Gastrocnemius medialis (tissue), 4 donors: Measurements from ENCODE around the gene SERINC2. TPM values are rescaled to one million over a fixed set of nuclear protein-coding genes. Genes with fewer than 3 reads are reported as not detected.
"Not testable (repeated sequence)": the region's sequence is repeated elsewhere in the genome, so short reads cannot be mapped to it uniquely, and the experiment has no call there.

Experiments
- ATAC-seq, 2 donors: fragments of 150-250 bp; one replicate each; pipeline ENCODE4 v1.9.1; 2016
- DNase-seq, 2 donors: peaks; one replicate each; pipeline ENCODE4 v3.0.0-alpha.2; 2019
- H3K27ac ChIP-seq, 4 donors: fragments of 200-600 bp; sonication (generic); 1 replicate in 1 of 4; 2 replicates in 3 of 4; pipeline ENCODE4 v1.5.1; 2016 to 2018; ENCODE audit warnings: mild to moderate bottlenecking in 2 of 4, moderate library complexity in 1 of 4
- H3K27me3 ChIP-seq, 3 donors: fragments of 200-600 bp; sonication (generic) in 2 of 3; 1 replicate in 1 of 3; 2 replicates in 2 of 3; pipeline versions ENCODE4 v1.5.1 to v1.6.0; 2016 to 2019; ENCODE audit warnings: mild to moderate bottlenecking in 1 of 3, moderate library complexity in 1 of 3
- H3K36me3 ChIP-seq, 2 donors: fragments of 200-600 bp; sonication (generic) in 1 of 2; one replicate each; pipeline ENCODE4 v1.5.1; 2017 to 2018
- H3K4me1 ChIP-seq, 2 donors: fragments of 200-600 bp; sonication (generic) in 1 of 2; one replicate each; pipeline ENCODE4 v1.5.1; 2016 to 2017; ENCODE audit warnings: mild to moderate bottlenecking in 2 of 2
- H3K4me3 ChIP-seq, 4 donors: fragments of 200-600 bp; sonication (generic) in 3 of 4; 1 replicate in 1 of 4; 2 replicates in 3 of 4; pipeline ENCODE4 v1.5.1; 2016 to 2019; ENCODE audit warnings: mild to moderate bottlenecking in 2 of 4
- H3K9me3 ChIP-seq, 3 donors: fragments of 200-600 bp; sonication (generic) in 2 of 3; 1 replicate in 1 of 3; 2 replicates in 2 of 3; pipeline ENCODE4 v1.5.1; 2016 to 2019
- POLR2A ChIP-seq, 2 donors: fragments of 450-650 bp; IDR thresholded peaks; one replicate each; pipeline ENCODE4 v1.6.1; 2017; ENCODE audit warnings: antibody characterized with exemption in 2 of 2, mild to moderate bottlenecking in 2 of 2, moderate library complexity in 2 of 2
- in situ Hi-C, 4 donors: fragments of 200-750 bp; cut with MboI; loops; one replicate each; pipeline versions ENCODE4 v1.15.0 to v1.8.0; 2017; ENCODE audit warnings: low sequenced_read_pairs in 4 of 4
- intact Hi-C: fragments of 100-400 bp; cut with DNase I; formaldehyde crosslinking; loops from one replicate; pipeline ENCODE4 v1.15.1; 2023; ENCODE audit warnings: low total_unique reads
- total RNA-seq, 4 donors: library from RNA; depleted of rRNA; stranded (reverse); fragments of >200 nt; gene quantifications; one replicate each; pipeline versions ENCODE4 v1.1.0 to v1.2.3, GENCODE V29; 2016
- TF ChIP-seq, protein P1 (sequence below), 5 experiments: fragments of 450-650 bp in 3 of 5; fragments of 200-600 bp in 2 of 5; sonication (generic) in 2 of 5; IDR thresholded peaks in 4 of 5; conservative IDR thresholded peaks in 1 of 5; 1 replicate in 4 of 5; 2 replicates in 1 of 5; pipeline ENCODE4 v1.5.1; 2016 to 2019; ENCODE audit warnings: antibody characterized with exemption in 5 of 5, mild to moderate bottlenecking in 3 of 5, moderate library complexity in 3 of 5

The SERINC2 gene
- total RNA-seq, 4 donors from 2014 or later = 21.2 to 53.4 (median 35.9) TPM

DNA sequence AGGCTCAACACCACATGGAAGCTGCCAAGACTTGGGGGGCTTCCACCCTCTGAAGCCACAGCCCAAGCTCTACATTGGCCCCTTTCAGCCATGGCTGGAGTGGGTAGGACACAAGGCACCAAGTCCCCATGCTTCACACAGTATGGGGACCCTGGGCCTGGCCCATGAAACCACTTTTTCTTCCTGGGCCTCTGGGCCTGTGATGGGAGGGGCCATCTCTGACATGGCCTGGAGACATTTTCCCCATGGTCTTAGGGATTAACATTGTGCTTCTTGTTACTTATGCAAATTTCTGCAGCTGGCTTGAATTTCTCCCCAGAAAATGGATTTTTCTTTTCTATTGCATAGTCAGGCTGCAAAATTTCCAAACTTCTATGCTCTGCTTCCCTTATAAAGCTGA, 60.5 kb downstream of the SERINC2 start:
- H3K4me3 ChIP-seq, in situ Hi-C loops, H3K36me3 ChIP-seq, intact Hi-C loops, ATAC-seq, DNase-seq, H3K27ac ChIP-seq, H3K9me3 ChIP-seq, H3K4me1 ChIP-seq, H3K27me3 ChIP-seq: not testable (repeated sequence)

DNA sequence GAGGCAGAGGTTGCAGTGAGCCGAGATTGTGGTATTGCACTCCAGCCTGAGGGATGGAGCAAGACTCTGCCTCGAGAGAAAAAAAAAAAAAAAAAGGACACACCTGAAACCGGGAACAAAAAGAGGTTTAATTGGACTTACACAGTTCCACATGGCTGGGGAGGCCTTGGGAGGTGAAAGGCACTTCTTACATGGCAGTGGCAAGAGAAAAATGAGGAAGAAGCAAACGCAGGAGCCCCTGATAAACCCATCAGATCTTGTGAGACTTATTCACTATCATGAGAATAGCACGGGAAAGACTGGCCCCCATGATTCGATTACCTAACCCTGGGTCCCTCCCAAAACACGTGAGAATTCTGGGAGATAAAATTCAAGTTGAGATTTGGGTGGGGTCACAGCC, 61.6 kb downstream of the SERINC2 start:
- H3K4me3 ChIP-seq, H3K9me3 ChIP-seq, DNase-seq, H3K27me3 ChIP-seq, H3K4me1 ChIP-seq, in situ Hi-C loops, intact Hi-C loops, H3K27ac ChIP-seq, H3K36me3 ChIP-seq, ATAC-seq: not testable (repeated sequence)

DNA sequence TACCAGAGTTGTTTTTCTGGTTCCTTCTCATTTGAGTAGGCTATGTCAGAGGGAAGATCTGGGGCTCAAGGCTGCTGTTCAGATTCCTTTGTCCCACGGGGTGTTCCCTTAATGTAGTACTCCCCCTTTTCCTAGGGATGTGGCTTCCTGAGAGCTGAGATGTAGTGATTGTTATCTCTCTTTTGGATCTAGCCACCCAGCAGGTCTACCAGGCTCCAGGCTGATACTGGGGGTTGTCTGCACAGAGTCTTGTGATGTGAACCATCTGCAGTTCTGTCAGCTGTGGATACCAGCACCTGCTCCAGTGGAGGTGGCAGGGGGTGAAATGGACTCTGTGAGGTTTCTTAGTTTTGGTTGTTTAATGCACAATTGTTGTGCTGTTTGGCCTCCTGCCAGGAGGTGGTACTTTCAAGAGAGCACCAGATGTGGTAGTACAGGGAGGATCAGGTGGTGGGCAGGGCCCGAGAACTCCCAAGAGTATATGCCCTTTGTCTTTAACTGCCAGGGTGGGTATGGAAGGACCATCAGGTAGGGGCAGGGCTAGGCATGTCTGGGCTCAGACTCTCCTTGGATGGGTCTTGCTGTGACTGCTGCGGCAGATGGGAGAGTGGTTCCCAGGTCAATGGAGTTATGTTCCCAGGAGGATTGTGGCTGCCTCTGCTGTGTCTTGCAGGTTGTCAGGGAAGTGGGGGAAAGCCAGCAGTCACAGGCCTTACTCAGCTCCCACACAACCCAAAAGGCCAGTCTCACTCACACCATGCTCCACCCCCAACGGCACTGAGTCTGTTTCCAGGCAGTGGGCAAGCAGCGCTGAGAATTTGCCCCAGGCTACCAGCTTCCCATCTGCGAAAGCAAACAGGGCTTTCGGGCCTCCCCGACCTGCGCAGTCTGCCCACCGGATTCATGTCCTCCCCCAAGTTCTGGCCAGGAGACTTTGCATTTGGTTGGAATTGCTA, 64.2 kb downstream of the SERINC2 start:
- ATAC-seq = no peak
- H3K4me1 ChIP-seq = no peaks in the 10 kb centered on the region
- H3K36me3 ChIP-seq = no peaks in the 10 kb centered on the region
- no peak for TF ChIP-seq POLR2A (IDR thresholded peaks at IDR 0.05)
- TF ChIP-seq, protein P1, sequence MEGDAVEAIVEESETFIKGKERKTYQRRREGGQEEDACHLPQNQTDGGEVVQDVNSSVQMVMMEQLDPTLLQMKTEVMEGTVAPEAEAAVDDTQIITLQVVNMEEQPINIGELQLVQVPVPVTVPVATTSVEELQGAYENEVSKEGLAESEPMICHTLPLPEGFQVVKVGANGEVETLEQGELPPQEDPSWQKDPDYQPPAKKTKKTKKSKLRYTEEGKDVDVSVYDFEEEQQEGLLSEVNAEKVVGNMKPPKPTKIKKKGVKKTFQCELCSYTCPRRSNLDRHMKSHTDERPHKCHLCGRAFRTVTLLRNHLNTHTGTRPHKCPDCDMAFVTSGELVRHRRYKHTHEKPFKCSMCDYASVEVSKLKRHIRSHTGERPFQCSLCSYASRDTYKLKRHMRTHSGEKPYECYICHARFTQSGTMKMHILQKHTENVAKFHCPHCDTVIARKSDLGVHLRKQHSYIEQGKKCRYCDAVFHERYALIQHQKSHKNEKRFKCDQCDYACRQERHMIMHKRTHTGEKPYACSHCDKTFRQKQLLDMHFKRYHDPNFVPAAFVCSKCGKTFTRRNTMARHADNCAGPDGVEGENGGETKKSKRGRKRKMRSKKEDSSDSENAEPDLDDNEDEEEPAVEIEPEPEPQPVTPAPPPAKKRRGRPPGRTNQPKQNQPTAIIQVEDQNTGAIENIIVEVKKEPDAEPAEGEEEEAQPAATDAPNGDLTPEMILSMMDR (IDR thresholded peaks at IDR 0.05 in 4 of 5, conservative IDR thresholded peaks at IDR 0.05 in 1 of 5) = no peak
- H3K27me3 ChIP-seq = no peaks in the 10 kb centered on the region
- intact Hi-C loops = no loop called here
- no peak overlapping the region for H3K4me3 ChIP-seq
- in situ Hi-C loops = no loop called here
- DNase-seq = no peak
- no peaks in the 10 kb centered on the region for H3K9me3 ChIP-seq
- H3K27ac ChIP-seq = no peak overlapping the region

DNA sequence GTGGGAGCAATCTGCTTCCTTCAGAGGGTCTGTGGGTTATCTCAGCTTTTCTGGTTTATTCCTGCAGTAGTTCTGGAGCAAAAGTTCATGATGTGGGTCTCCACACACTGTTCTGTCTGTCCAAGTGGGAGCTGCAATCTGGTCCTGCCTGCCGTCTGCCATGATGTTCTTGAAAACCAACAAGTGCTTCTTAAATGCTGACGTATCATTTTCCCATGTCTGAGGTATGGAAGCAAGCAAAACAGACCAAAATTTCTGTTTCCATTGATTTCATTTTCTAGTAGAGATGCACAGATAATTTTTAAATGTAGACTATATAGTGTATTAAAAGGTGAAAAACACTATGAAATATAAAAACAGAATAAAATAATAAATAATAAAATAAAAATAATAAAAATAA, 65.2 kb downstream of the SERINC2 start:
- no peaks in the 10 kb centered on the region for H3K27me3 ChIP-seq
- ATAC-seq (no peak), DNase-seq (no peak)
- H3K4me3 ChIP-seq = no peak overlapping the region
- TF ChIP-seq, protein P1 (IDR thresholded peaks at IDR 0.05 in 4 of 5, conservative IDR thresholded peaks at IDR 0.05 in 1 of 5) = no peak
- intact Hi-C loops = no loop called here
- H3K36me3 ChIP-seq = no peaks in the 10 kb centered on the region
- in situ Hi-C loops = no loop called here
- H3K9me3 ChIP-seq = no peaks in the 10 kb centered on the region
- H3K4me1 ChIP-seq = no peaks in the 10 kb centered on the region
- no peak overlapping the region for H3K27ac ChIP-seq

DNA sequence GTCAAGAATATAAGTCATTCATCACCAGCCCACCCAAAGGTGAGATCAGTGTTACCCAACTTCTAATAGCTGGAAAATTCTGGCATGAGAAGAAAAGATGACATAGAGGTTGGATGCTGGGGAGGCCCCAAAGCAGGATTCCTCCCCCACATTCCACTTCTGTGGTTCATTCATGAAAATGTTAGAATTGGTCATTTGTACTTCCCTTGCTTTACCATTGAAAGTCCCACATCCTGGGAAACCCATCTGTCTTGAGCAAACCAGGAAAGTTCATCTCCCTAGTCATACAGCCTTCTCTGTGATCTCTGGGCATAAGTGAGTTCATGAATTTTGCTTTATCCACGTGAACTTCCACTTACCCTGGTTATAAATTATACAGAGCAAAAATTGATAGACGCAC, 66.8 kb downstream of the SERINC2 start:
- no peaks in the 10 kb centered on the region for H3K36me3 ChIP-seq
- no peaks in the 10 kb centered on the region for H3K4me1 ChIP-seq
- in situ Hi-C loops = no loop called here
- no peak overlapping the region for H3K27ac ChIP-seq
- ATAC-seq = no peak
- no peaks in the 10 kb centered on the region for H3K9me3 ChIP-seq
- DNase-seq = no peak
- TF ChIP-seq, protein P1 (IDR thresholded peaks at IDR 0.05 in 4 of 5, conservative IDR thresholded peaks at IDR 0.05 in 1 of 5) = no peak
- TF ChIP-seq POLR2A (IDR thresholded peaks at IDR 0.05) = no peak
- intact Hi-C loops = no loop called here
- no peaks in the 10 kb centered on the region for H3K27me3 ChIP-seq
- no peak overlapping the region for H3K4me3 ChIP-seq

DNA sequence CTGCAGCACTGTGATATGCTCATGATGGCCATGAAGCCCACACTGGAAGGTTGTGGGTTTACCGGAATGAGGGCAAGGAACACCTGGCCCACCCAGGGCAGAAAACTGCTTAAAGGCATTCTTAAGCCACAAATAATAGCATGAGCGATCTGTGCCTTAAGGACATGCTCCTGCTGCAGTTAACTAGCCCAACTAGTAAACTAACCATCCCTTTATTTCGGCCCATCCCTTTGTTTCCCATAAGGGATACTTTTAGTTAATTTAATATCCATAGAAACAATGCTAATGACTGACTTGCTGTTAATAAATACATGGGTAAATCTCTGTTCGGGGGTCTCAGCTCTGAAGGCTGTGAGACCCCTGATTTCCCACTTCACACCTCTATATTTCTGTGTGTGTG, 67.4 kb downstream of the SERINC2 start:
- DNase-seq, ATAC-seq, H3K27me3 ChIP-seq, H3K4me1 ChIP-seq, intact Hi-C loops, H3K36me3 ChIP-seq, H3K9me3 ChIP-seq, H3K4me3 ChIP-seq, in situ Hi-C loops, H3K27ac ChIP-seq: not testable (repeated sequence)
